ENCODE results near the gene C11orf98. TPM values are rescaled to one million over a fixed set of nuclear protein-coding genes. Genes with fewer than 3 reads are reported as not detected.

C11orf98 gene
- polyA plus RNA-seq, 1 donor from 2014 or later, result 92.0 TPM

DNA sequence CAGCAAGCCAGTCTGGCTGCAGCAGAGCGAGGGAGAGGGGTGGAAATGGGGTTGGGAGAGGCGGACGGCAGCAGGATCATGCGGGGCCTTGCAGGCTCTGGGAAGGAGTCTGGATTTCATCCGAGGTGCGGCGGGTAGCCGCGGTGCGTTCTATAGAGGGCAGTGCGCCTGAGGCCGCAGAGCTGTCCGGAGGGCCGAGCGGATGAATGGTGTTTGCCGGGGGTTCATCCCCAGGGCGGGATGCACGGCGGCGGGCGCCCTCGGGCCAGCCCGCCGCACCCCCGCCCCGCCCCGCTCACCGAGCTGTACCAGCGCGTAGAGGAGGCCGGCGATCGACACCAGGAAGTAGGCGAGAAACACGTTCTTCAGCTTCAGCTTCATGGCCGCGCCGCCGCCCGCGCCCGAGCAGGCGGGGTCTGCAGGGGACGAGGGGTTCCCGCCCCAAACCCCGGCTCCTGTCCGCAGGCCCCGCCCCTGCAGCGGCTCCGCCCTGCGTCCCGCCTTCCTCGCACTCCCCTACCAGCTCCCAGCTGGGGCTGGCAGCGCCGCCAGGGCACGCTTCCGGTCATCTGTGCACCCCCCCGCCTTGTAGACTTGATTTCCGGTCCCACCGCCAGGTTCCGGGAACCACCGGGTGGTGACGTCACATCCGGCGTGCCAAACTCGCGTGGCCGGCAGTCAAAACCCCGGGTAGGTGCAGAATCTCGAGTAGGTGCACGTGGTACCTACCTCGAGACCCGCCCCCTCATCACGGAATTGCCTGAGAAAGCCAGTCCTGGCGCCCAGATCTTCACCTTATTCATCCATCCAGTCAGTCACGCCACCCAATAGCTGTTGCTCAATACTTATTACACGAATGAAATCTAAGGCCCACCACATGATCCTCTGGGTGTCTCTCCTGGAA lies 43.2 kb downstream of the C11orf98 start, which contains the start of gene B3GAT3:
Gene B3GAT3, minus strand, starts transcription at position 420 of the 904 bp plus-strand sequence. Its CDS starts 39 bp downstream, at position 381.
- H3K27me3 ChIP-seq (ENCODE audit: insufficient read depth, low read depth, low read length), result no peaks in the 10 kb centered on the region
- TF ChIP-seq TAF1 (IDR thresholded peaks at IDR 0.05; ENCODE audit: low read depth) (no peak), RAD21 (conservative IDR thresholded peaks at IDR 0.05) (no peak), MXI1 (conservative IDR thresholded peaks at IDR 0.05; ENCODE audit: poor library complexity, severe bottlenecking) (peak; percentile 96), EP300 (conservative IDR thresholded peaks at IDR 0.05; ENCODE audit: poor library complexity, severe bottlenecking) (no peak), POLR2AphosphoS5 (IDR thresholded peaks at IDR 0.05) (peak; percentile 85), SMC3 (conservative IDR thresholded peaks at IDR 0.05; ENCODE audit: poor library complexity) (no peak), EZH2 (IDR thresholded peaks at IDR 0.05; ENCODE audit: borderline replicate concordance, insufficient read depth, low read length, poor library complexity, severe bottlenecking) (no peak), REST (IDR thresholded peaks at IDR 0.05; ENCODE audit: borderline replicate concordance) (peak; percentile 16)
- TF ChIP-seq, protein P1, sequence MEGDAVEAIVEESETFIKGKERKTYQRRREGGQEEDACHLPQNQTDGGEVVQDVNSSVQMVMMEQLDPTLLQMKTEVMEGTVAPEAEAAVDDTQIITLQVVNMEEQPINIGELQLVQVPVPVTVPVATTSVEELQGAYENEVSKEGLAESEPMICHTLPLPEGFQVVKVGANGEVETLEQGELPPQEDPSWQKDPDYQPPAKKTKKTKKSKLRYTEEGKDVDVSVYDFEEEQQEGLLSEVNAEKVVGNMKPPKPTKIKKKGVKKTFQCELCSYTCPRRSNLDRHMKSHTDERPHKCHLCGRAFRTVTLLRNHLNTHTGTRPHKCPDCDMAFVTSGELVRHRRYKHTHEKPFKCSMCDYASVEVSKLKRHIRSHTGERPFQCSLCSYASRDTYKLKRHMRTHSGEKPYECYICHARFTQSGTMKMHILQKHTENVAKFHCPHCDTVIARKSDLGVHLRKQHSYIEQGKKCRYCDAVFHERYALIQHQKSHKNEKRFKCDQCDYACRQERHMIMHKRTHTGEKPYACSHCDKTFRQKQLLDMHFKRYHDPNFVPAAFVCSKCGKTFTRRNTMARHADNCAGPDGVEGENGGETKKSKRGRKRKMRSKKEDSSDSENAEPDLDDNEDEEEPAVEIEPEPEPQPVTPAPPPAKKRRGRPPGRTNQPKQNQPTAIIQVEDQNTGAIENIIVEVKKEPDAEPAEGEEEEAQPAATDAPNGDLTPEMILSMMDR (IDR thresholded peaks at IDR 0.05; ENCODE audit: poor library complexity, severe bottlenecking), result no peak
- peak within 1 kb of the TSS; percentile 54 for H2AFZ ChIP-seq (ENCODE audit: low read depth, low read length)
- peak within 1 kb of the TSS; percentile 78 for H3K27ac ChIP-seq (ENCODE audit: low read length)
- no peaks in the 10 kb centered on the region for H4K20me1 ChIP-seq (ENCODE audit: insufficient read depth)
- H3K36me3 ChIP-seq (ENCODE audit: insufficient read depth, low read length), result no peaks in the 10 kb centered on the region
- peak within 1 kb of the TSS; percentile 87 for H3K4me2 ChIP-seq (ENCODE audit: low read length)
- peaks cover 8% of the 10 kb centered on the region for H3K79me2 ChIP-seq (replicated peaks; ENCODE audit: insufficient read depth, low read length)
- H3K9me3 ChIP-seq (ENCODE audit: low read length), result no peaks in the 10 kb centered on the region
- peak within 1 kb of the TSS; percentile 93 for H3K9ac ChIP-seq (ENCODE audit: low read length)
- H3K4me3 ChIP-seq (ENCODE audit: low read length), result peak within 1 kb of the TSS; percentile 81
- H3F3A ChIP-seq (ENCODE audit: insufficient read depth, low read length, poor library complexity, severe bottlenecking), result peaks cover 6% of the 10 kb centered on the region
- no peaks in the 10 kb centered on the region for H3K9me2 ChIP-seq (ENCODE audit: insufficient read depth, low read length)

- Histone ChIP-seq H2AFZ (ENCODE audit: low read depth, low read length) (peak overlapping the region; percentile 54), H3K9me2 (ENCODE audit: insufficient read depth, low read length) (no peaks in the 10 kb centered on the region), H3K9ac (ENCODE audit: low read length) (peak overlapping the region; percentile 93), H3F3A (ENCODE audit: insufficient read depth, low read length, poor library complexity, severe bottlenecking) (peaks cover 6% of the 10 kb centered on the region), H3K79me2 (replicated peaks; ENCODE audit: insufficient read depth, low read length) (peaks cover 8% of the 10 kb centered on the region), H3K4me2 (ENCODE audit: low read length) (peak overlapping the region; percentile 87), H3K36me3 (ENCODE audit: insufficient read depth, low read length) (no peaks in the 10 kb centered on the region), H3K9me3 (ENCODE audit: low read length) (no peaks in the 10 kb centered on the region), H3K27me3 (ENCODE audit: insufficient read depth, low read depth, low read length) (no peaks in the 10 kb centered on the region), H3K4me3 (ENCODE audit: low read length) (peak overlapping the region; percentile 81), H4K20me1 (ENCODE audit: insufficient read depth) (no peaks in the 10 kb centered on the region), H3K27ac (ENCODE audit: low read length) (peak overlapping the region; percentile 78)
- TF ChIP-seq REST (IDR thresholded peaks at IDR 0.05; ENCODE audit: borderline replicate concordance) (no peak), EZH2 (IDR thresholded peaks at IDR 0.05; ENCODE audit: borderline replicate concordance, insufficient read depth, low read length, poor library complexity, severe bottlenecking) (no peak), EP300 (conservative IDR thresholded peaks at IDR 0.05; ENCODE audit: poor library complexity, severe bottlenecking) (no peak), POLR2AphosphoS5 (IDR thresholded peaks at IDR 0.05) (no peak), RAD21 (conservative IDR thresholded peaks at IDR 0.05) (no peak), MXI1 (conservative IDR thresholded peaks at IDR 0.05; ENCODE audit: poor library complexity, severe bottlenecking) (no peak), TAF1 (IDR thresholded peaks at IDR 0.05; ENCODE audit: low read depth) (no peak), SMC3 (conservative IDR thresholded peaks at IDR 0.05; ENCODE audit: poor library complexity) (no peak)
- TF ChIP-seq, protein P1 (IDR thresholded peaks at IDR 0.05; ENCODE audit: poor library complexity, severe bottlenecking), result no peak
Measured at GRCh38 chr11:62621027-62621566, 43.9 kb downstream of the C11orf98 start.

All from neural cell (in vitro differentiated cells).